Tibial artery (tissue), 4 donors: ENCODE data around the gene ZNHIT1.

Source experiments
- DNase-seq, 2 donors: peaks; one replicate each; pipeline ENCODE4 v3.0.0-alpha.2; 2019
- H3K27ac ChIP-seq, 2 donors: fragments of 200-600 bp; sonication (generic) in 1 of 2; 1 replicate in 1 of 2; 2 replicates in 1 of 2; pipeline ENCODE4 v1.5.1; 2018 to 2019; ENCODE audit warnings: mild to moderate bottlenecking in 1 of 2
- H3K27me3 ChIP-seq, 2 donors: fragments of 200-600 bp; sonication (generic) in 1 of 2; one replicate each; pipeline versions ENCODE4 v1.5.1 to v1.6.0; 2016 to 2019
- H3K36me3 ChIP-seq, 3 donors: fragments of 200-600 bp; sonication (generic) in 2 of 3; one replicate each; pipeline ENCODE4 v1.5.1; 2016 to 2019; ENCODE audit warnings: mild to moderate bottlenecking in 2 of 3
- H3K4me1 ChIP-seq, 4 donors: fragments of 200-600 bp; sonication (generic) in 2 of 4; 1 replicate in 3 of 4; 2 replicates in 1 of 4; pipeline ENCODE4 v1.5.1; 2016 to 2019
- H3K4me3 ChIP-seq, 2 donors: fragments of 200-600 bp; sonication (generic) in 1 of 2; 1 replicate in 1 of 2; 2 replicates in 1 of 2; pipeline ENCODE4 v1.5.1; 2018 to 2019; ENCODE audit warnings: mild to moderate bottlenecking in 2 of 2
- H3K9me3 ChIP-seq, 3 donors: fragments of 200-600 bp; sonication (generic) in 1 of 3; one replicate each; pipeline ENCODE4 v1.5.1; 2016 to 2019
- intact Hi-C: fragments of 100-400 bp; cut with DNase I; formaldehyde crosslinking; loops from one replicate; pipeline ENCODE4 v1.15.0; 2023; ENCODE audit warnings: low total_unique reads
- TF ChIP-seq, protein P1 (sequence below), 2 experiments: fragments of 200-600 bp in 1 of 2; fragments of 450-650 bp in 1 of 2; IDR thresholded peaks; one replicate each; pipeline ENCODE4 v1.5.1; 2017 to 2019; ENCODE audit warnings: antibody characterized with exemption in 2 of 2, mild to moderate bottlenecking in 1 of 2, moderate library complexity in 1 of 2

ZNHIT1 gene

GRCh38 chr7:101233907-101234547, 16.1 kb downstream of the ZNHIT1 start:
- H3K9me3 ChIP-seq = no peaks in the 10 kb centered on the region
- no peaks in the 10 kb centered on the region for H3K27me3 ChIP-seq
- peaks cover 9 to 55% (median 19%) of the 10 kb centered on the region in 3 donors for H3K36me3 ChIP-seq
- intact Hi-C loops = no loop called here
- TF ChIP-seq, protein P1, sequence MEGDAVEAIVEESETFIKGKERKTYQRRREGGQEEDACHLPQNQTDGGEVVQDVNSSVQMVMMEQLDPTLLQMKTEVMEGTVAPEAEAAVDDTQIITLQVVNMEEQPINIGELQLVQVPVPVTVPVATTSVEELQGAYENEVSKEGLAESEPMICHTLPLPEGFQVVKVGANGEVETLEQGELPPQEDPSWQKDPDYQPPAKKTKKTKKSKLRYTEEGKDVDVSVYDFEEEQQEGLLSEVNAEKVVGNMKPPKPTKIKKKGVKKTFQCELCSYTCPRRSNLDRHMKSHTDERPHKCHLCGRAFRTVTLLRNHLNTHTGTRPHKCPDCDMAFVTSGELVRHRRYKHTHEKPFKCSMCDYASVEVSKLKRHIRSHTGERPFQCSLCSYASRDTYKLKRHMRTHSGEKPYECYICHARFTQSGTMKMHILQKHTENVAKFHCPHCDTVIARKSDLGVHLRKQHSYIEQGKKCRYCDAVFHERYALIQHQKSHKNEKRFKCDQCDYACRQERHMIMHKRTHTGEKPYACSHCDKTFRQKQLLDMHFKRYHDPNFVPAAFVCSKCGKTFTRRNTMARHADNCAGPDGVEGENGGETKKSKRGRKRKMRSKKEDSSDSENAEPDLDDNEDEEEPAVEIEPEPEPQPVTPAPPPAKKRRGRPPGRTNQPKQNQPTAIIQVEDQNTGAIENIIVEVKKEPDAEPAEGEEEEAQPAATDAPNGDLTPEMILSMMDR (IDR thresholded peaks at IDR 0.05) = no peak
- H3K4me3 ChIP-seq = no peak overlapping the region
- no peak overlapping the region for H3K27ac ChIP-seq
- H3K4me1 ChIP-seq = peaks cover 0 to 20% (median 11%) of the 10 kb centered on the region in 4 donors
- no peak for DNase-seq

GRCh38 chr7:101234636-101235035, 16.7 kb downstream of the ZNHIT1 start:
- Histone ChIP-seq H3K27me3 (no peaks in the 10 kb centered on the region), H3K4me3 (no peak overlapping the region), H3K9me3 (no peaks in the 10 kb centered on the region), H3K36me3 (peaks cover 5 to 55% (median 24%) of the 10 kb centered on the region in 3 donors), H3K27ac (no peak overlapping the region), H3K4me1 (peaks cover 0 to 26% (median 11%) of the 10 kb centered on the region in 4 donors)
- TF ChIP-seq, protein P1 (IDR thresholded peaks at IDR 0.05) = no peak
- intact Hi-C loops = no loop called here
- no peak for DNase-seq

DNA sequence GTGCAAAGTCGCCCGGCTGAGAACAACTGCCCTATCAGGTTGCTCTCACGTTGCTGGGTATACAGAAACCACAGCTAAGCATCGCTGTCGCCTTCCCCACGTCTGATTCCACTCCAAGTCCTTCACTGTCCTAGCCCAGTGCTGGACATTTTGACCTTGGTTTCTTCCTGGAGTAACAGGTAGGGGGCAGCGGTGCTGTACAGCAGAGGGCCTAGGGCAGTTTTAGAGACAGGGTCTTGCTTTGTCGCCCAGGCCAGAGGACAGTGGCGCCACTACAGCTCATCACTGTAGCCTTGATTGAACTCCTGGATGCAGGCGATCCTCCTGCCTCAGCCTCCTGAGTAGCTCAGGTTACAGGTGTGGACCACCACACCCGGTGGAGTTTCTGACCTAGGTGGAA, 17.1 kb downstream of the ZNHIT1 start:
- TF ChIP-seq, protein P1 (IDR thresholded peaks at IDR 0.05) = no peak
- H3K27ac ChIP-seq = no peak overlapping the region
- no peak overlapping the region for H3K4me3 ChIP-seq
- no peaks in the 10 kb centered on the region for H3K9me3 ChIP-seq
- no peak for DNase-seq
- intact Hi-C loops = no loop called here
- H3K27me3 ChIP-seq = no peaks in the 10 kb centered on the region
- peaks cover 9 to 56% (median 28%) of the 10 kb centered on the region in 3 donors for H3K36me3 ChIP-seq
- peaks cover 0 to 27% (median 11%) of the 10 kb centered on the region in 4 donors for H3K4me1 ChIP-seq

DNA sequence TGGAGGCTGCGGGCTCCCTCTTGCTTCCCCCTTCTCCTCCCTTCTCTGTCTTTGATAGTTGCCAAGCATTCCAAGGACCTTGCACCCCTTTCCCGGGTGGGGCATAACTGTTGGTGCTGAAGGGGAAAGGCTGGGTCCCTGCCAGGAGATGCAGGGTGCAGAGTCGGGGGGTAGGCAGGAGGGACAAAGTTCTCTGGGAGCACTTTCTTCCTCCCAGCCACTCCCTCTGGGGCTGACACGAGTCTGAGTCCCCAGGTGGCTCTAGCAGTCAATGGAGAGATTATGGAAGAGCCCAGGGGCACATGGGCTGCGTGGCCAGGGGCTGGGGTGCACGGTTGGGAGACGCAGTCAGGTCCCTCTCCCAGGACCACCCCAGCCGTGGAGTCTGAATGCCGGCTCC, 17.6 kb downstream of the ZNHIT1 start:
- Histone ChIP-seq H3K27ac (no peak overlapping the region), H3K27me3 (no peaks in the 10 kb centered on the region), H3K36me3 (peaks cover 13 to 58% (median 32%) of the 10 kb centered on the region in 3 donors), H3K9me3 (no peaks in the 10 kb centered on the region), H3K4me3 (no peak overlapping the region), H3K4me1 (peaks cover 0 to 27% (median 11%) of the 10 kb centered on the region in 4 donors)
- TF ChIP-seq, protein P1 (IDR thresholded peaks at IDR 0.05) = no peak
- intact Hi-C loops = no loop called here
- DNase-seq = no peak

- TF ChIP-seq, protein P1 (IDR thresholded peaks at IDR 0.05) = no peak
- no peaks in the 10 kb centered on the region for H3K27me3 ChIP-seq
- H3K4me1 ChIP-seq = peaks cover 0 to 27% (median 11%) of the 10 kb centered on the region in 4 donors
- intact Hi-C loops = no loop called here
- no peak overlapping the region for H3K27ac ChIP-seq
- no peak overlapping the region for H3K4me3 ChIP-seq
- H3K9me3 ChIP-seq = no peaks in the 10 kb centered on the region
- DNase-seq = no peak
- H3K36me3 ChIP-seq = peaks cover 15 to 58% (median 41%) of the 10 kb centered on the region in 3 donors
Observed at GRCh38 chr7:101236292-101236835, 18.4 kb downstream of the ZNHIT1 start.
